Measurements from ENCODE around the gene ITPKC. TPM values are rescaled to one million over a fixed set of nuclear protein-coding genes. Genes with fewer than 3 reads are reported as not detected.
A peak's percentile ranks its signal among the peaks of the same experiment; 100 is the strongest.

The ITPKC gene
- total RNA-seq, 4 donors from 2014 or later = 39.3 to 118 (median 91.9) TPM

GRCh38 chr19:40776932-40777644 lies 60.2 kb downstream of the ITPKC start:
- ATAC-seq (ENCODE audit: low FRiP score) = peak; percentile 87
- TF ChIP-seq CTCF (IDR thresholded peaks at IDR 0.05) = no peak
- DNase-seq (ENCODE audit: low spot score) = peak; percentile 97

DNA sequence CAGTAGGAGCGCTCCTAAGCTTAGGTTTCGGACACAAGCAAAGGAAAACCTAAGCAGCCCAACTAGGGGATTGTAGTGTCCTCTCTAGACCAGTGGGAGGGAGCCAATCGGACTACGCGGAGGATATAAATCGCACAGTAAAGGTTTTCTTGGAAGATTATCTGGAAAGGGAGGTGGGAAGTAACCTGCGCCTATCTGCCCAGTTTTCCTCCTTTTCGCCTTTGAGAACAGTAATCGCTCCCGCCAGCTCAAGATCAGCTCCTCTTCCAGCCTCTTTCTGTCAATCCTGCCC lies 60.7 kb downstream of the ITPKC start:
- no peak for TF ChIP-seq CTCF (IDR thresholded peaks at IDR 0.05)
- ATAC-seq (ENCODE audit: low FRiP score) = no peak
- DNase-seq (ENCODE audit: low spot score) = no peak

DNA sequence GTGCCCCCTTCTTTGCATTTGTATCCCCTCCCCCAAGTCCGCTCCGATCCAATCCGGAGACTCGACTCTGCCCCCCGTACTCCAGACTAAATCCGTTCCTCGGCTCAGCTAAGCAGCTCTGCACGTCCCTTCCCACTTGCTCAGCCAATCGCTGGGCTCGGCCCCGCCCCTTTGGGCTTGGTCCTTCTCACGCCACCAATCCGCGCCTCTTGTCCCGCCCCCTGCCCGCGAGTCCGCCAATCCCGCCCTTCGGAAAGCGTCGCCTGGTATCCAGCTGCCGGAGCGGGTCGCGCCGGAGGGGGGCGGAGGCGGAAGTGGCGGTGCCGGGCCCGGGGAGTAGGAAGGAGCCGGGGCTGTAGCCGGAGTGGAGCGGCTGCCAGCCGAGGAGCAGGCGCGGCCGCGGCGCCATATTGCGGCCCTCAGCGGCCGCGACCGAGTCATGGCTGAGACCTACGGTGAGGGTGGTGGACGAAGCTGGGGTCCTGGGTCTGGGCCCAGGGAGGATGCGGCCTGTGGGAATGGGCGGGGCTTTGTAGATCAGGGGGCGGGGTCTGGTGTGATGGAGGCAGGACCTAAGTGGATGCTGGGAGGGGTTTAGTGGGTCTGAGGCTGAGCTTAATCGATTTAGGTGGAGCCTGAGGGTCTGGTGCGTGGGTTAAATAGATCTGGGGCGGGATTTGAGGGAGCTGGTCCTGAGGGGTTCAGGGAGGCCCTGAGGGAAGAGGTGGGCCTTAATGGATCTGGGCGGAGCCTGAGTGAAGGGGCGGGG lies 61.2 kb downstream of the ITPKC start, which contains the start of gene RAB4B:
TSS of gene RAB4B (plus strand) at position 311 of the 769 bp plus-strand sequence. CDS start at position 440, 129 bp downstream.
- DNase-seq (ENCODE audit: low spot score) (peak; percentile 99), ATAC-seq (ENCODE audit: low FRiP score) (peak; percentile 95)
- no peak for TF ChIP-seq CTCF (IDR thresholded peaks at IDR 0.05)

DNA sequence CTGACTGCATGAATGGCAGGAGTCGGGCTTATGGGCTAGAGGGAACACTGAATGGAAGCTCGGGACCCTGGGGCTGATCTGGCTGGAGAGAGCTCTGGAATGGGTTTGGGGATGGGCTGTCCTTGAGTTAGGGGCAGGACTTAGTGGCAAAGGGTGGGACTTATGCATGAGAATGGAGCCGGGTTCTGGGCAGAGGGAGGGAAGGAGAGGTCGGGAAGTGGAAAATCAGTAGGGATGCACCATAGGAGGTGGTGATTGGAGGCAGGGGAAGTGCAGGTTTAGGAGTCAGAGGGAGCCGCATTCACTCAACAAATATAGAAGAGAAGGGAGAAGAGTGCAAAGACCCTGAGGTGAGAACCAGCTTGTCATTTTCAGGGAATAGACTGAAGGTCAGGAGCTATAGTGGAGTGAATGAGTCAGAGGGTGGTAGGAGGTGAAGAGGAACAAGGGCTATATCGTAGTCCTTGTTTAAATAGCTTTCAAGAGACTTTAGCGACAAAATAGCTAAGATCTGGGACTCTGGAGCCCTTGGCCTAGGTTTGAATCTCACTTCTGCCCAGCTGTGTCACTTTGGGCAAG lies 61.9 kb downstream of the ITPKC start:
- no peak for DNase-seq (ENCODE audit: low spot score)

DNA sequence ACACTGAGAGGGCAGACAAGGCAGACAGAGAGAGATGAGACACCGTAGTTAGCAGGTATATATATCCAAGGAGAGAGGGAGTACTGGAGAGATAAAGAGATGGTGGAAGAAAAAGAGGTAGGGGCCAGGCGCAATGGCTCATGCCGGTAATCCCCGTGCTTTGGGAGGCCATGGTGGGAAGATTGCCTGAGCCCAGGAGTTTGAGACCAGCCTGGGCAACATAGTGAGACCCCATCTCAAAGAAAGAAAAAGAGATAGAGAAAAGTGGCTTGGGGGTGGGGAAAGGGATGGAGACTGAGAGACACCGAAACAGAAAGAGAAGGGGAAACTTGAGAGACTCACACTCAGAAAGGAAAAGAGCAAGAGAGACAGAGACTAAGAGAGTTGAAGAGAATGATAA lies 63.7 kb downstream of the ITPKC start:
- no peak for TF ChIP-seq CTCF (IDR thresholded peaks at IDR 0.05)
- DNase-seq (ENCODE audit: low spot score) = no peak
- no peak for ATAC-seq (ENCODE audit: low FRiP score)

More for the DNA sequence above, 61.9 kb downstream of the ITPKC start:
- TF ChIP-seq CTCF (IDR thresholded peaks at IDR 0.05) = no peak
- no peak for ATAC-seq (ENCODE audit: low FRiP score)

DNA sequence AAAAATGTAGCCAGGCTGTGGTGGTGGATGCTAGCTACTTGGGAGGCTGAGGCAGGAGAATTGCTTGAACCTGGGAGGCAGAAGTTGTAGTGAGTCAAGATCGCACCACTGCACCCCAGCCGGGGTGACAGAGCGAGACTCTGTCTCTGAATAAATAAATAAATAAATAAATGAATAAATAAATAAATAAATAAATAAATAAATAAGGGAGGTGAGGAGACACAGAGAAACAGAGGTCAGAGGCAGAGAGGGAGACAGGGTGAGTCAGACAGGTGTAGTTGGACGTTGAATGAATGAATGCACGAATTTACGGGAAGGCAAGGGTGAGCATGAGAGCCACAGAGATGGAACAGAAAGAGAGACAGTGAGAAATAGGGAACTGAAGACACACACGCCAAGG lies 64.2 kb downstream of the ITPKC start:
- ATAC-seq (ENCODE audit: low FRiP score) (no peak), DNase-seq (ENCODE audit: low spot score) (no peak)
- TF ChIP-seq CTCF (IDR thresholded peaks at IDR 0.05) = no peak
